Uterus (tissue), 4 donors: ENCODE data around the gene COL4A1. TPM values are rescaled to one million over a fixed set of nuclear protein-coding genes. Genes with fewer than 3 reads are reported as not detected.
"Not testable (repeated sequence)": the region's sequence is repeated elsewhere in the genome, so short reads cannot be mapped to it uniquely, and the experiment has no call there.

Source experiments
- DNase-seq, 2 donors: peaks; one replicate each; pipeline ENCODE4 v3.0.0-alpha.2; 2019 to 2020
- H3K27ac ChIP-seq, 2 donors: fragments of 200-600 bp; sonication (generic); 1 replicate in 1 of 2; 2 replicates in 1 of 2; pipeline ENCODE4 v1.5.1; 2016 to 2018
- H3K27me3 ChIP-seq, 2 donors: fragments of 200-600 bp; sonication (generic); one replicate each; pipeline ENCODE4 v1.5.1; 2018 to 2019; ENCODE audit warnings: control low read depth in 1 of 2
- H3K36me3 ChIP-seq, 2 donors: fragments of 200-600 bp; sonication (generic); one replicate each; pipeline ENCODE4 v1.5.1; 2019; ENCODE audit warnings: control low read depth in 1 of 2
- H3K4me1 ChIP-seq, 2 donors: fragments of 200-600 bp; sonication (generic); one replicate each; pipeline ENCODE4 v1.5.1; 2018 to 2019; ENCODE audit warnings: control low read depth in 1 of 2
- H3K4me3 ChIP-seq, 2 donors: fragments of 200-600 bp; sonication (generic); 1 replicate in 1 of 2; 2 replicates in 1 of 2; pipeline ENCODE4 v1.5.1; 2018 to 2019; ENCODE audit warnings: mild to moderate bottlenecking in 1 of 2
- H3K9me3 ChIP-seq, 2 donors: fragments of 200-600 bp; sonication (generic); one replicate each; pipeline ENCODE4 v1.5.1; 2019; ENCODE audit warnings: control low read depth in 1 of 2
- POLR2A ChIP-seq, 2 donors: fragments of 450-650 bp; IDR thresholded peaks; one replicate each; pipeline ENCODE4 v1.6.1; 2016; ENCODE audit warnings: antibody characterized with exemption in 2 of 2, mild to moderate bottlenecking in 1 of 2, moderate library complexity in 1 of 2
- intact Hi-C: fragments of 100-400 bp; cut with DNase I; formaldehyde crosslinking; loops from one replicate; pipeline ENCODE4 v1.15.1; 2023; ENCODE audit warnings: low total_unique reads
- total RNA-seq, 4 donors: library from RNA; depleted of rRNA in 3 of 4; stranded (reverse); fragments of >200 nt in 3 of 4; gene quantifications; one replicate each; pipeline versions ENCODE4 v1.1.0 to v1.2.4, GENCODE V29; 2014 to 2023
- TF ChIP-seq, protein P1 (sequence below), 4 experiments: fragments of 200-600 bp in 2 of 4; fragments of 450-650 bp in 2 of 4; sonication (generic) in 2 of 4; IDR thresholded peaks; one replicate each; pipeline ENCODE4 v1.5.1; 2016 to 2019; ENCODE audit warnings: antibody characterized with exemption in 4 of 4, mild to moderate bottlenecking in 2 of 4, moderate library complexity in 1 of 4
- donor health status: DM: yes; HTN: yes; CAD: no.

COL4A1 gene
- total RNA-seq, 4 donors from 2014 or later: 164 to 737 (median 209) TPM

DNA sequence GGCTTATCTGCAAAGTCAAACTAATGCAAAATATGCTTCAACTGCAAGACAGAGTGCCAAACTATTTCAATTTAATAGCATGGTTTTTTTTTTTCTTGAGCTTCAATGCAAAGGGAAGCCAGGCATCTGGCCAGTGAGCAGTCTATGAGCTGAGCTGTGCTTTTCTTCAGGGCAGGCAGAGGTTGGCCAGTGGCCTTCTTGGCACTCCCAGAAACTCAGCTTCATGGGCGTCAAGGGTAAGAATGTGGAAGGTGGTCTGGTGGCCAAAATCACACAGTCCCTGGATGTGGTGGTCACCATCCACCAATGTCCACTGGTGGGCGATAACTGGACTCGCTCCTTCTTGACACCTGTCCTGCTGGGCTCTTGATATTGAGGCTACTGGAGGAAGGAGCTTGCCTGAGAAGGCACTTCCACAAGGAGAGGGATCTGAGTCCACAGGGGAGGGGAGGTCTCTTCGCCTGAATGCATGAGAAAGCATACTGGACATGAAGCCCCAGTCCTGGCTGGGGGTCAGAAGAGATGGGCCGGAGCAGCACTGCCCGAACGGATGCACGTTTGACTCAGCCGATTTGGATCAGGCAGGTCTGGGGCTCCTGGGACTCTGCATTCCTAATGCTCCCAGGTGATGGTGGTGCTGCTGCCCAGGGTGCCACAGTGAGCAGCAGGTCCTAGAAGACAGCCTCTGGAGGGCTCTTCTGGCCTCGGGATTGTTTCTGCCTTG is 17.2 kb upstream of the COL4A1 start:
- Histone ChIP-seq H3K27ac (peak overlapping the region; percentile 58 to 60), H3K4me1 (peaks cover 6 to 13% of the 10 kb centered on the region in 2 donors), H3K36me3 (no peaks in the 10 kb centered on the region), H3K9me3 (no peaks in the 10 kb centered on the region), H3K27me3 (no peaks in the 10 kb centered on the region), H3K4me3 (no peak overlapping the region)
- peak in 1 of 2 donors; percentile 20 for DNase-seq
- TF ChIP-seq, protein P1, sequence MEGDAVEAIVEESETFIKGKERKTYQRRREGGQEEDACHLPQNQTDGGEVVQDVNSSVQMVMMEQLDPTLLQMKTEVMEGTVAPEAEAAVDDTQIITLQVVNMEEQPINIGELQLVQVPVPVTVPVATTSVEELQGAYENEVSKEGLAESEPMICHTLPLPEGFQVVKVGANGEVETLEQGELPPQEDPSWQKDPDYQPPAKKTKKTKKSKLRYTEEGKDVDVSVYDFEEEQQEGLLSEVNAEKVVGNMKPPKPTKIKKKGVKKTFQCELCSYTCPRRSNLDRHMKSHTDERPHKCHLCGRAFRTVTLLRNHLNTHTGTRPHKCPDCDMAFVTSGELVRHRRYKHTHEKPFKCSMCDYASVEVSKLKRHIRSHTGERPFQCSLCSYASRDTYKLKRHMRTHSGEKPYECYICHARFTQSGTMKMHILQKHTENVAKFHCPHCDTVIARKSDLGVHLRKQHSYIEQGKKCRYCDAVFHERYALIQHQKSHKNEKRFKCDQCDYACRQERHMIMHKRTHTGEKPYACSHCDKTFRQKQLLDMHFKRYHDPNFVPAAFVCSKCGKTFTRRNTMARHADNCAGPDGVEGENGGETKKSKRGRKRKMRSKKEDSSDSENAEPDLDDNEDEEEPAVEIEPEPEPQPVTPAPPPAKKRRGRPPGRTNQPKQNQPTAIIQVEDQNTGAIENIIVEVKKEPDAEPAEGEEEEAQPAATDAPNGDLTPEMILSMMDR (IDR thresholded peaks at IDR 0.05): no peak
- TF ChIP-seq POLR2A (IDR thresholded peaks at IDR 0.05): no peak
- intact Hi-C loops: no loop called here

DNA sequence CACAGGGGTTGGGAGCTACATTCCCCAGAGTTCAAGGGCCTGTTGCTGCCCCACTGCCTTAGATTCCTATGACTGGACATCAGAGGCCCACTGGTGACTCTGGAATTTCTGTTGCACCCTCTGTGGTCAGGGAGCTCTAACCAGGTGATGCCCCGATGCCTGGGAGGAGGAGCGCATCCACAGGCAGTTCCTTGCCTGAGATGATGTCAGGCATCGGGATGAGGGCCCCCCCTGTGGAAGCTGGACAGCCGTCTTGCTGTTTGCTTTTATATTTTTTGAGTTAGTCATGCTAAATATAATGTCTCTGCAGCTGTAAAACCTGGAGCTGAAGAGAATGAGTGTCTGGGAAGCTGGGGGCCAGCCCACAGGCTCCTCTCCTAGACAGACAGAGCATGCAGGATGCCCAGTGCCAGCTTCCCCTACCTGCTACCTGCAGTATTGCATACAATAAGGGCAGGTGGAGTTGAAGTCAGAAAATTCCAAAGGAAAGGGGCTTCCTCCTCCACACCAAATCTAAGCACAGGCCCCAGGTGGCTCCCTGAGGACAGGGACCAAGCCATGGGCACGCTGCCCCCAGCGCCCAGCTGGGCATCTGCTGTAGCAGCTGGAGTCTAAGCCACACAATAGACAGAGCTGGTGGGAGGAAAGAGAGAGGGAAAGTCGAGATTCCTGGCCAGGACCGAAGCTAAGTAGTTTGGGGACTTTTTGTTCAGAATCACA is 16.4 kb upstream of the COL4A1 start:
- Histone ChIP-seq H3K4me1 (peaks cover 6 to 13% of the 10 kb centered on the region in 2 donors), H3K27ac (peak overlapping the region; percentile 60), H3K4me3 (no peak overlapping the region), H3K9me3 (no peaks in the 10 kb centered on the region), H3K36me3 (no peaks in the 10 kb centered on the region), H3K27me3 (no peaks in the 10 kb centered on the region)
- DNase-seq: peak in 1 of 2 donors; percentile 70
- intact Hi-C loops: no loop called here
- TF ChIP-seq POLR2A (IDR thresholded peaks at IDR 0.05): no peak
- TF ChIP-seq, protein P1 (IDR thresholded peaks at IDR 0.05): peak in 1 of 4 experiments; percentile 20

DNA sequence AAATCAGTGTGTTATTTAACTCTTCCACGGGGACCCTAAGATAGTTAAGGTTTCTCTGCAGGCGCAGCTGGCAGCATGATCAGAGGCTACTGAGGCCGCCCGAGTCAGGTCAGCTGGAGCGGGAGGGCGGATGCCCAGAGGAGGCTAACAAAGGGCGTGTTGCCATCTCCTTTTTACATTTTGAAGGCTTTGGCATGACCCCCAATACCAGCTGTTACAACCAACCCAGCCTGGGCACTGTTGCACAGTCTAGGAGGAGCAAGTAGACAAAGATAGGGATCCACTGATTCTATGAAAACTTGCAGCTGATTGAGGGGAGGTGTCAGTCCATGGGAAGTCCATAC is 15.8 kb upstream of the COL4A1 start:
- H3K27ac ChIP-seq: peak overlapping the region; percentile 60
- intact Hi-C loops: no loop called here
- TF ChIP-seq POLR2A (IDR thresholded peaks at IDR 0.05): no peak
- TF ChIP-seq, protein P1 (IDR thresholded peaks at IDR 0.05): no peak
- DNase-seq: no peak
- peaks cover 6 to 13% of the 10 kb centered on the region in 2 donors for H3K4me1 ChIP-seq
- no peak overlapping the region for H3K4me3 ChIP-seq
- H3K9me3 ChIP-seq: no peaks in the 10 kb centered on the region
- no peaks in the 10 kb centered on the region for H3K36me3 ChIP-seq
- no peaks in the 10 kb centered on the region for H3K27me3 ChIP-seq

DNA sequence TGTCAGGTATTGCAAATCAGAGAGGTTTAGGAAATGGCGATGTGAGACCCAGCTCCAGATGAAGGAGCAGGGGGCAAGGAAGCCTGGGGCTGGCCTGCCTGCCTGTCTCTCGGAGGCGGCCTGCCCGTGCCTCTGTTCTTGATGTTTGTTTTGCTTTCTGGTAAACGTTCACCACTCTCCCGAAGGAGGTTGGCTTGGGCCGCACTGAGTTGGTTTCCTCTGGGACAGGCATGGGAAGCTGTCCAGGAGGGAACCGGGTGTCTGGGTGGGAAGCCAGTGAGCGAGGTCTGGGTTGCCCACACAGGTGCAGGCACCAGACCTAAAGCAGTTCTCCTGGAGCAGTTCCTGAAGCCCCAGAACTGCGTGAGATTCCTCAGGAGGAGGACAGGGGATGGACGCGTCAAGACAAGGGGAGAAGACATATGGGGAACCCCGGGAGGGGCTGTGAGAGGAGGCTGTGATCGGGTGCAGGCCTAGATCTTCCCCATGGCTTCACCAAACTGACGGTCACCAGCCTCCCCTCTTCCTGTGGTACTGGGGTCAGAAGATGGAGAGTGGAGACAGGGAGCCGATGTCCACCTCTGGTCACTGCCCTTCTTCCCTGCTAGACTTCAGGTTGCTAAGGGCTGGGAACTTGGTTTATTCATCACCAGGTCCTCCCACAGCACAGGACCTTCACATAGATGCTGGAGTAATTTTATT is 15.3 kb upstream of the COL4A1 start:
- DNase-seq: no peak
- intact Hi-C loops: no loop called here
- H3K9me3 ChIP-seq: no peaks in the 10 kb centered on the region
- H3K36me3 ChIP-seq: no peaks in the 10 kb centered on the region
- H3K27ac ChIP-seq: peak overlapping the region; percentile 60
- no peak overlapping the region for H3K4me3 ChIP-seq
- no peak for TF ChIP-seq POLR2A (IDR thresholded peaks at IDR 0.05)
- TF ChIP-seq, protein P1 (IDR thresholded peaks at IDR 0.05): no peak
- H3K4me1 ChIP-seq: peaks cover 6 to 13% of the 10 kb centered on the region in 2 donors
- H3K27me3 ChIP-seq: no peaks in the 10 kb centered on the region

DNA sequence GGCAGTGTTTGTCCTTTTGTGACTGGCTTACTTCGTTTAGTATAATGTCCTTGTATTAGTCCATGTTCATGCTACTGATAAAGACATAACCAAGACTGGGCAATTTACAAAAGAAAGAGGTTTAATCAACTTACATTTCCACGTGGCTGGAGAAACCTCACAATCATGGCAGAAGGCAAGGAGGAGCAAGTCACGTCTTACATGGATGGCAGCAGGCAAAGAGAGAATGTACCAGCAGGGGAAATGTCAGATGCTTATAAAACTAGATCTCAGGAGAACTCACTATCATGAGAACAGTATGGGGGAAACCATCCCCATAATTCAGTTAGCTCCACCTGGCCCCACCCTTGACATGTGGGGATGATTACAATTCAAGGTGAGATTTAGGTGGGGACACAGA is 14.6 kb upstream of the COL4A1 start:
- H3K27me3 ChIP-seq, DNase-seq, H3K9me3 ChIP-seq, H3K4me3 ChIP-seq, intact Hi-C loops, H3K36me3 ChIP-seq: not testable (repeated sequence)
- Histone ChIP-seq H3K4me1 (peaks cover 6 to 13% of the 10 kb centered on the region in 2 donors), H3K27ac (peak overlapping the region; percentile 60 to 89)
